GM10266 (cell line): ENCODE data around the gene VRTN.

ENCODE experiments used
- DNase-seq: peaks from one replicate; pipeline ENCODE4 v3.0.0; 2012; ENCODE audit errors: extremely low spot score
- TF ChIP-seq, protein P1 (sequence below): IDR thresholded peaks from 2 replicates; pipeline ENCODE4 v1.5.1; 2012; ENCODE audit warnings: mild to moderate bottlenecking, low read depth; ENCODE audit not compliant: control insufficient read depth, insufficient read depth; ENCODE audit errors: missing control alignments

VRTN gene

GRCh38 chr14:74309125-74310022, 38.9 kb upstream of the VRTN start:
- TF ChIP-seq, protein P1, sequence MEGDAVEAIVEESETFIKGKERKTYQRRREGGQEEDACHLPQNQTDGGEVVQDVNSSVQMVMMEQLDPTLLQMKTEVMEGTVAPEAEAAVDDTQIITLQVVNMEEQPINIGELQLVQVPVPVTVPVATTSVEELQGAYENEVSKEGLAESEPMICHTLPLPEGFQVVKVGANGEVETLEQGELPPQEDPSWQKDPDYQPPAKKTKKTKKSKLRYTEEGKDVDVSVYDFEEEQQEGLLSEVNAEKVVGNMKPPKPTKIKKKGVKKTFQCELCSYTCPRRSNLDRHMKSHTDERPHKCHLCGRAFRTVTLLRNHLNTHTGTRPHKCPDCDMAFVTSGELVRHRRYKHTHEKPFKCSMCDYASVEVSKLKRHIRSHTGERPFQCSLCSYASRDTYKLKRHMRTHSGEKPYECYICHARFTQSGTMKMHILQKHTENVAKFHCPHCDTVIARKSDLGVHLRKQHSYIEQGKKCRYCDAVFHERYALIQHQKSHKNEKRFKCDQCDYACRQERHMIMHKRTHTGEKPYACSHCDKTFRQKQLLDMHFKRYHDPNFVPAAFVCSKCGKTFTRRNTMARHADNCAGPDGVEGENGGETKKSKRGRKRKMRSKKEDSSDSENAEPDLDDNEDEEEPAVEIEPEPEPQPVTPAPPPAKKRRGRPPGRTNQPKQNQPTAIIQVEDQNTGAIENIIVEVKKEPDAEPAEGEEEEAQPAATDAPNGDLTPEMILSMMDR: no peak
- DNase-seq: no peak

DNA sequence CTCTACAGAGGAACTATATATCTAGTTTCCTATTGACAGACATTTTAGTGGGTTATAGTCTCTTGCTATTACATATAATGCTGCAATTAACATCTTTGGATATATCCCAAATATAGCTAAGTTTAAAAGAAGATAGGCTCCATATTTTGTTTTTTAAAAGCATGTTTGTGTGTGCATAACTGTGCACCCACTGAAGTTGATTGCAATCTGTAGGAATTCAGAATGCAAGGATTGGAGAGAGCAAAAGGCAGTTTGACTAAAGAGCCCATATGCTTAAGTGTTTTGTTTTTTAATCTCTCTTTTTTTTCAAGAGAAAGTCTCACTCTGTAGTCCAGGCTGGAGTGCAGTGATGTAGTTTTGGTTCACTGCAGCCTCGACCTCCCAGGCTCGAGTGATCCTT, 36.1 kb upstream of the VRTN start:
- DNase-seq: no peak
- TF ChIP-seq, protein P1: no peak

DNA sequence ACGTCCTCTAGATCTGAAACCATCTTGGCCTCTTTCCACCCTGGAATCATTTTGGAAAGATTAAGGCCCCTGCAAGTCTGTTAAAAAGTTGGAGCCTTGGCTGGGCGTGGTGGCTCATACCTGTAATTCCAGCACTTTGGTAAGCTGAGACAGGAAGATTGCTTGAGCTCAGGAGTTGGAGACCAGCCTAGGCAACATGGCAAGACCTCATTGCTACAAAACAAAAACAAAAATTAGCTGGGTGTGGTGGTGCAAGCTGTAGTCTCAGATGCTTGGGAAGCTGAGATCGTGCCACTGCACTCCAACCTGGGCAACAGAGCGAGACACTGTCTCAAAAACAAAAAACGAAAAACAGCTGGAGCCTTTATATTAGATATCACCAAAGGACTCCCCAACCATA, 34.7 kb upstream of the VRTN start:
- DNase-seq: no peak
- TF ChIP-seq, protein P1: no peak

GRCh38 chr14:74314576-74314975, 33.7 kb upstream of the VRTN start:
- TF ChIP-seq, protein P1: no peak
- no peak for DNase-seq

GRCh38 chr14:74324931-74325361, 23.3 kb upstream of the VRTN start:
- TF ChIP-seq, protein P1: peak; percentile 33
- DNase-seq: peak; percentile 41

GRCh38 chr14:74325446-74325845, 22.8 kb upstream of the VRTN start:
- no peak for DNase-seq
- TF ChIP-seq, protein P1: no peak
